Measurements from ENCODE around the gene HTT. TPM values are rescaled to one million over a fixed set of nuclear protein-coding genes. Genes with fewer than 3 reads are reported as not detected.
A peak's percentile ranks its signal among the peaks of the same experiment; 100 is the strongest.

HTT gene
- 100 to 1,000 TPM in 1 of 2 experiments, 10 to 100 TPM in 1; 80.1 to 127 TPM for total RNA-seq

- ATAC-seq, result peak; percentile 89
- intact Hi-C loops (cut with DNase I, micrococcal nuclease), result loop anchor here (1.0 to 10.0 kb wide), 19 partner anchors 11 to 1495 kb away; partner anchors contain the start of genes ADD1 (in 1 of the 2), CFAP99 (in 1 of the 2), FAM193A (in 1 of the 2) and GRK4 (in 1 of the 2)
- Mint-ChIP-seq H3K9me3 (ENCODE audit: low read depth) (no peaks in the 10 kb centered on the region), H3K36me3 (ENCODE audit: low read depth) (peaks cover 6% of the 10 kb centered on the region), H3K4me1 (peaks cover 24% of the 10 kb centered on the region), H3K27ac (peak within 1 kb of the TSS; percentile 90), H3K4me3 (peak within 1 kb of the TSS; percentile 95), H3K27me3 (no peaks in the 10 kb centered on the region)
- CTCF ChIA-PET, result interaction anchor here (0.5 kb wide), 1 partner anchor 1033 kb away, joined by 3 read pairs; no protein-coding TSS in a partner anchor
- DNase-seq, result peak; percentile 100
- POLR2A ChIA-PET, result interaction anchor here (0.6 kb wide), 2 partner anchors 23 to 33 kb away, joined by 3 read pairs; no protein-coding TSS in a partner anchor
Measured at GRCh38 chr4:3074078-3074845, at the start of gene HTT, which contains the start of gene HTT-AS. TSS of gene HTT (plus strand) at chr4:3074681. CDS start at chr4:3074826, 145 bp downstream. TSS of gene HTT-AS (minus strand) at chr4:3074538.

GRCh38 chr4:3025881-3026280 lies 48.6 kb upstream of the HTT start:
- Mint-ChIP-seq H3K4me3 (no peak overlapping the region), H3K27ac (no peak overlapping the region), H3K27me3 (peaks cover 3% of the 10 kb centered on the region), H3K9me3 (ENCODE audit: low read depth) (peaks cover 3% of the 10 kb centered on the region), H3K36me3 (ENCODE audit: low read depth) (no peaks in the 10 kb centered on the region), H3K4me1 (peaks cover 8% of the 10 kb centered on the region)
- intact Hi-C loops (cut with DNase I, micrococcal nuclease), result no loop called here
- CTCF ChIA-PET, result interaction anchor here (1.1 kb wide), 1 partner anchor 12 kb away, joined by 3 read pairs; no protein-coding TSS in a partner anchor
- ATAC-seq, result no peak
- no peak for DNase-seq
- POLR2A ChIA-PET, result no interaction called here

- DNase-seq (no peak), ATAC-seq (no peak)
- Mint-ChIP-seq H3K27me3 (peaks cover 3% of the 10 kb centered on the region), H3K9me3 (ENCODE audit: low read depth) (peaks cover 3% of the 10 kb centered on the region), H3K27ac (no peak overlapping the region), H3K4me3 (no peak overlapping the region), H3K4me1 (peaks cover 2% of the 10 kb centered on the region), H3K36me3 (ENCODE audit: low read depth) (no peaks in the 10 kb centered on the region)
- ChIA-PET POLR2A (no interaction called here), CTCF (interaction anchor here (1.1 kb wide), 1 partner anchor 12 kb away, joined by 3 read pairs; no protein-coding TSS in a partner anchor)
- intact Hi-C loops (cut with DNase I, micrococcal nuclease), result no loop called here
Measured at GRCh38 chr4:3026540-3026939, 47.9 kb upstream of the HTT start.

GRCh38 chr4:3029464-3029863 lies 45.0 kb upstream of the HTT start:
- Mint-ChIP-seq H3K4me1 (no peaks in the 10 kb centered on the region), H3K36me3 (ENCODE audit: low read depth) (no peaks in the 10 kb centered on the region), H3K4me3 (no peak overlapping the region), H3K27ac (no peak overlapping the region), H3K9me3 (ENCODE audit: low read depth) (no peaks in the 10 kb centered on the region), H3K27me3 (no peaks in the 10 kb centered on the region)
- CTCF ChIA-PET, result interaction anchor here (0.6 kb wide), 1 partner anchor 422 kb away, joined by 3 read pairs; no protein-coding TSS in a partner anchor
- no peak for ATAC-seq
- POLR2A ChIA-PET, result no interaction called here
- intact Hi-C loops (cut with DNase I, micrococcal nuclease), result no loop called here
- no peak for DNase-seq

GRCh38 chr4:3030566-3031356 lies 43.7 kb upstream of the HTT start:
- Mint-ChIP-seq H3K9me3 (ENCODE audit: low read depth) (no peaks in the 10 kb centered on the region), H3K27ac (no peak overlapping the region), H3K4me3 (no peak overlapping the region), H3K4me1 (no peaks in the 10 kb centered on the region), H3K27me3 (no peaks in the 10 kb centered on the region), H3K36me3 (ENCODE audit: low read depth) (no peaks in the 10 kb centered on the region)
- intact Hi-C loops (cut with DNase I, micrococcal nuclease), result no loop called here
- DNase-seq (no peak), ATAC-seq (no peak)
- ChIA-PET POLR2A (no interaction called here), CTCF (no interaction called here)

GRCh38 chr4:3031357-3032082 lies 43.0 kb upstream of the HTT start:
- no peaks in the 10 kb centered on the region for H3K27me3 Mint-ChIP-seq
- H3K9me3 Mint-ChIP-seq (ENCODE audit: low read depth), result no peaks in the 10 kb centered on the region
- no peaks in the 10 kb centered on the region for H3K4me1 Mint-ChIP-seq
- intact Hi-C loops (cut with DNase I, micrococcal nuclease), result no loop called here
- DNase-seq, result no peak
- H3K4me3 Mint-ChIP-seq, result no peak overlapping the region
- ATAC-seq, result no peak
- H3K36me3 Mint-ChIP-seq (ENCODE audit: low read depth), result no peaks in the 10 kb centered on the region
- POLR2A ChIA-PET, result no interaction called here
- CTCF ChIA-PET, result interaction anchor here (0.6 to 2.1 kb wide), 2 partner anchors 22 to 1228 kb away, joined by 3 to 8 read pairs; no protein-coding TSS in a partner anchor
- no peak overlapping the region for H3K27ac Mint-ChIP-seq

- Mint-ChIP-seq H3K4me3 (no peak overlapping the region), H3K9me3 (ENCODE audit: low read depth) (no peaks in the 10 kb centered on the region), H3K4me1 (peaks cover 18% of the 10 kb centered on the region), H3K27me3 (peaks cover 6% of the 10 kb centered on the region), H3K27ac (no peak overlapping the region), H3K36me3 (ENCODE audit: low read depth) (no peaks in the 10 kb centered on the region)
- CTCF ChIA-PET, result interaction anchor here (0.7 to 0.9 kb wide), 2 partner anchors 40 to 56 kb away, joined by 3 read pairs; no protein-coding TSS in a partner anchor
- POLR2A ChIA-PET, result no interaction called here
- intact Hi-C loops (cut with DNase I, micrococcal nuclease), result no loop called here
- ATAC-seq, result no peak
- no peak for DNase-seq
Measured at GRCh38 chr4:3034231-3034630, 40.2 kb upstream of the HTT start.

- no peak for ATAC-seq
- Mint-ChIP-seq H3K9me3 (ENCODE audit: low read depth) (no peaks in the 10 kb centered on the region), H3K27me3 (peaks cover 6% of the 10 kb centered on the region), H3K36me3 (ENCODE audit: low read depth) (no peaks in the 10 kb centered on the region), H3K4me3 (no peak overlapping the region), H3K4me1 (peaks cover 18% of the 10 kb centered on the region), H3K27ac (no peak overlapping the region)
- no peak for DNase-seq
- ChIA-PET CTCF (interaction anchor here (0.7 to 1.9 kb wide), 4 partner anchors 25 to 143 kb away, joined by 3 to 10 read pairs (median 4); no protein-coding TSS in a partner anchor), POLR2A (no interaction called here)
- intact Hi-C loops (cut with DNase I, micrococcal nuclease), result no loop called here
Measured at GRCh38 chr4:3035249-3035648, 39.2 kb upstream of the HTT start.

- Mint-ChIP-seq H3K27ac (no peak overlapping the region), H3K36me3 (ENCODE audit: low read depth) (no peaks in the 10 kb centered on the region), H3K4me1 (peaks cover 20% of the 10 kb centered on the region), H3K27me3 (peaks cover 6% of the 10 kb centered on the region), H3K4me3 (no peak overlapping the region), H3K9me3 (ENCODE audit: low read depth) (no peaks in the 10 kb centered on the region)
- ChIA-PET CTCF (interaction anchor here (0.7 to 1.9 kb wide), 4 partner anchors 25 to 143 kb away, joined by 3 to 10 read pairs (median 4); no protein-coding TSS in a partner anchor), POLR2A (no interaction called here)
- intact Hi-C loops (cut with DNase I, micrococcal nuclease), result loop anchor here in 1 of 2 experiments (2.0 kb wide), 1 partner anchor 57 kb away; no protein-coding TSS in a partner anchor
- DNase-seq (no peak), ATAC-seq (no peak)
Measured at GRCh38 chr4:3035674-3036073, 38.8 kb upstream of the HTT start.

- Mint-ChIP-seq H3K4me1 (peaks cover 25% of the 10 kb centered on the region), H3K4me3 (no peak overlapping the region)
- CTCF ChIA-PET, result interaction anchor here (0.6 to 1.9 kb wide), 10 partner anchors 21 to 688 kb away, joined by 3 to 10 read pairs (median 3); partner anchors contain the start of genes GRK4 and NOP14
Measured at GRCh38 chr4:3036131-3036952, 38.1 kb upstream of the HTT start.

More at GRCh38 chr4:3036131-3036952, 38.1 kb upstream of the HTT start:
- POLR2A ChIA-PET, result no interaction called here
- intact Hi-C loops (cut with DNase I, micrococcal nuclease), result loop anchor here in 1 of 2 experiments (2.0 kb wide), 1 partner anchor 58 kb away; no protein-coding TSS in a partner anchor
- ATAC-seq (no peak), DNase-seq (no peak)
- Mint-ChIP-seq H3K36me3 (ENCODE audit: low read depth) (no peaks in the 10 kb centered on the region), H3K9me3 (ENCODE audit: low read depth) (no peaks in the 10 kb centered on the region), H3K27me3 (peaks cover 6% of the 10 kb centered on the region), H3K27ac (no peak overlapping the region)
